HTR-8/SVneo (cell line): ENCODE measurements around the gene COLEC12.
"Not testable (repeated sequence)": the region's sequence is repeated elsewhere in the genome, so short reads cannot be mapped to it uniquely, and the experiment has no call there.

ENCODE experiments used
- DNase-seq: peaks from one replicate; pipeline ENCODE4 v3.0.0; 2011; ENCODE audit warnings: low spot score, mixed read lengths; ENCODE audit not compliant: insufficient read length
- FAIRE-seq: peaks from 2 replicates; lab custom pipeline; 2011; peaks lifted over from hg19 to GRCh38; lab: Jason Lieb, UNC

COLEC12 gene

GRCh38 chr18:305003-305501, 195.4 kb downstream of the COLEC12 start:
- DNase-seq (no peak), FAIRE-seq (no peak)

DNA sequence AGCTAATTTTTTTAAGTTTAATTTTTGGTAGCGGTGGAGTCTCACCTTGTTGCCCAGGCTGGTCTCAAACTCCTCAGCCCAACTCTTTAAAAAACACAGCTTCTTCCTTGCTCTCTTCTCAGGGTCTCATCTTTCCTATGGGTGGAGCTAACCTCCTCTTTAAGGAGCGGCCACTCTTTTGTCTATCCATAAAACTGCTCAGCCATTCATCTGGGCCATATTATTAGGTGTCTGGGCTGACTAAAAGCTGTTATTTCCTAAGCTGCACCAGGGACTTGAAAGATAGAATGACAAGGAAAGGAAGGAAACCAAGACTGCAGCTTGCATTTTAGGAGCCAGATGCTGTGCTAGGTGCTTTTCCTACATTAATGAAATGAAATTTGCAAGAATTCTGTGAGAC, 196.9 kb downstream of the COLEC12 start:
- DNase-seq (no peak), FAIRE-seq (no peak)

DNA sequence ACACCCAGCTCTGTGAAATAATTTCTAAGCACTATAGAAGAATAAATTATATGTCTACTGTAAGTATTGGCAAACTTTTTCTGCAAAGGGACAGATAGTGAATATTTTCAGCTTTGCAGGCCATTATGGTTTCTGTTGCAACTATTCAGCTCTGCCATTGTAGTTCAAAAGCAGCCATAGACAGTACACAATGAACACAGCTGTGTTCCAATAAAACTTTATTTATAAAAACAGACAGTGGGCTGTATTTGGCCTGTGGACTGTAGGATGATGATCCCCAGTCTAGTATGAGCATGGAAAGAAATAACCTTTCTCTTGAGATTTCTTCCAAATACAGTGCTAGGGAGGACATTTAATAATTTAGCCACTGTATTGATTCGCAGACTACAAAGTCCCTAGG, 197.5 kb downstream of the COLEC12 start:
- no peak for FAIRE-seq
- no peak for DNase-seq

- no peak for DNase-seq
- FAIRE-seq, result no peak
Measured at GRCh38 chr18:302097-302496, 198.4 kb downstream of the COLEC12 start.

DNA sequence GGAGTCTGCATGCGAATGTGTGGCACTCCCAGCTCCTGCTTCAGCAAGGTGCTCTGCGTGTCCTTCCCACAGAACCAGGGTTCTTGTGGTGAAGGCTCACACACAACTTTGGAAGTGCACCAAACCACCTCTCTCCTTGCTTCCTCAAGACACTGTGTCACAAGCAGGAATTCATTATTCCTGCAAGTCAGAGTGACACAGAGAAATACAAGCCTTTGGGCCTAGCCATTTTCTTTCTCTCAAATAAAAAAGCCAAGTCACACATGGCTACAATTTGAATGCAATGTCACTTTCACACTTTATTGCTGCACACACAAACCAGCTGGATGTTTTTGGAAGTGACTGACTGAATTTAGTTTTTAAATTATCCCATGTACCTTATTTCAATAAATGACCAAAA, 202.6 kb downstream of the COLEC12 start:
- no peak for DNase-seq
- no peak for FAIRE-seq

DNA sequence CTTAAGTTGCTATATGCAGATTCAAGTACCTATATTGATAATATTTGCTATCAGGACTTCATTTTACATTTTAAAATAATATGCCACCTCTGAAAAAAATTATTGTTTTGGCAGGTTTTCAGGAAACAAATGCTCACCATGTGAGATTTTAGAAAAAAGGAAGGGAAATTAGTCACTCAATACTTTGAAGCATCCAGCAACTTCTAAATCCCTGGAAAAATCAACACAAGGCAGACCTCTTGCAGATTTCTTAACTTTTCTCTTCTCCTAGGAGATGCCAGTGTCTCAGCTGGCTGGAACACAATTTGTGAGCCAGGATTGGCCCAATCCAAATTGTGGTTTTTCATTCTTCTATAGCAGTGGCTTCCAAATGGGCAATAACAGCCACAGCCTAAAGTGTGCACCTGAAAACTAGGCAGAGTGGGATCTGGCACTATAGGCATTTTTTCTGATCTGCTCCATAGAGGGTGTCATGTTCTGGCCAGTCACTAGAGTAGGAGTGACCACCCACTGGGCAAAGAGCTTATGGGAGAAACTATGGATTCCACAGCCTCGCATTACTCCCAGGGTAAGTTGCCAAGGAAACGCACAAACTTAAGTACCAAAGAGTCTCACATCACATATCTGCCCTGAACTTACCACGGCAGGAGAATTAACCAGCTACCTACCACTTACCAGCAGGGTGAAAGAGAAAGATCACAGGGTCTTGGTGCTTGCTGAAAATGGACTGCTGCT, 204.6 kb downstream of the COLEC12 start:
- no peak for DNase-seq
- no peak for FAIRE-seq

DNA sequence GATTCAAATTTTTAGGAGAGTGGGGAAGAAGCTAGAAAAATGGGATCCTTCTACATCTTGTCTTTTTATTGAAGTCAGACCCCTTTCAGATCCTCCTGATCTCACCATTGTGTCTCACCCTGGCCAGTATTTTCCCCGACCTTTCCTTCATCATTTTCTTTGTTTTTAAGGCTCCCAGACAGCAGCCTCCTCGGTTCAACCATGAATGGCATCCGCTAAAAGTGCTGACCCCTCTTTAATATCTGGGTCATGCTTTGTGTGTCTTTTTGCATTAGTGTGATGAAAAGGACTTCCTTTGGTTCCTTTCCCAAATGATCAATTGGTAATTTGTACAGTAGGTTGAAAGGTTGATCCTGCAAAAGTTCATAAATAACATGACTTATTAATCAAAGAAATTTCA, 205.9 kb downstream of the COLEC12 start:
- FAIRE-seq (no peak), DNase-seq (no peak)

DNA sequence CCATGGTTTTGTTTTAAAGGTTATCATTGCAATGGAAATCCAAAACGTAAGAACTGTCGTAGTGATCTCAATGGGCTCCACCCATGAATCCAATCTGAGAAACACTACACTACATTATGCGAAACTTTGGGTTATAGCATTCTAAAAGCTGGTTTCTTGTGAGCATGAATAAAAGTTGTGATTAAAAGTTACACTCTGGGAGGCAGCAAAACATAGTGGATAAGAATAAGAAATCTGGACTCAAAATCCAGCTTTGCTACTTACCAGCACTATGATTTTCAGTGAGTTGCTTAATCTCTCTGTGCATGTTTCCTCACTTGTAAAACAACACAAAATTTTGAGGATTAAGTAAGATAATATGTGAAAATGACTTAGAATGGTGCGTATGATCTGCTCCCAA, 207.0 kb downstream of the COLEC12 start:
- DNase-seq (no peak), FAIRE-seq (no peak)

- FAIRE-seq (no peak), DNase-seq (no peak)
Measured at GRCh38 chr18:292271-292670, 208.2 kb downstream of the COLEC12 start.

GRCh38 chr18:289970-290369, 210.5 kb downstream of the COLEC12 start:
- FAIRE-seq, DNase-seq: not testable (repeated sequence)

DNA sequence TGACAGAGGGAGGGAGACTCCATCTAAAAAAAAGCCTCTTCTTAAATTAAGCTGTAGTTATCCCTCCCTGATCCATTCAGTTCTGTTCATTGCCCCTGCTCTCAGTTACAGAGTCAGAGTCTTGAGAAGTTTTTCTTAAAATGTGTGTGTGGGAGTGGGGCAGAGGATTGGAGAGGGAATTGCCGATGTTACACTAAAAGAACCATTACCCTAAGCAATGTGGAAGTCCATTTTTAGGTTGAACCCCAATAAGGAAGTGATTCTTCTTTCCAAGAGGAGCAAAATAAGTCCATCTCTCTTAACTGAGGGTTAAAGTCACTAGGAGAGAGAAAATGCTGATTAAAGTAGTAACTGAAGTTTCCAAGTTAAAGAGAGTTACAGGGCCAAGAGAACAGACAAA, 211.5 kb downstream of the COLEC12 start:
- DNase-seq (no peak), FAIRE-seq (no peak)

GRCh38 chr18:286515-287310, 213.8 kb downstream of the COLEC12 start:
- peak; percentile 36 for DNase-seq
- no peak for FAIRE-seq

GRCh38 chr18:285817-286216, 214.7 kb downstream of the COLEC12 start:
- FAIRE-seq (no peak), DNase-seq (no peak)

GRCh38 chr18:275486-275885, 225.0 kb downstream of the COLEC12 start:
- DNase-seq, result no peak
- no peak for FAIRE-seq

GRCh38 chr18:274313-274712, 226.2 kb downstream of the COLEC12 start:
- no peak for FAIRE-seq

DNA sequence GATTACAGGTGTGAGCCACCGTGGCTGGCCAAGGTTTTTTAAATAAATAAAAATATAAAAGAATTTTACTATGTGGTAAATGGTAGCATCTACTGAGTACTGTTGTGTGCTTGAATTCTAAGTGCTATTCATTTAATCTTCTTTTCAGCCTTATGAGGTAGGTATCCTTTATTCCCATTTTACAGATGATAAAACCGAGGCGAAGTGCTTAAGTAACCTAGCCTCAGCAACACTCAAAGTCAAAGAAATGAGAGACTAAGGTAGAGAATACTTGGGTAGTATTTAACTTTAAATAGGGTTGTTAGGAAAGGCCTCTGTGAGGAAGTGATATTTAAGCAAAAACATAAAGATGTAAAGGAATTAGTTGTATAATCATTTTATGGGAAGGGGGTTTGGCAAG, 227.0 kb downstream of the COLEC12 start:
- no peak for FAIRE-seq
- no peak for DNase-seq

More at GRCh38 chr18:274313-274712, 226.2 kb downstream of the COLEC12 start:
- DNase-seq, result no peak

DNA sequence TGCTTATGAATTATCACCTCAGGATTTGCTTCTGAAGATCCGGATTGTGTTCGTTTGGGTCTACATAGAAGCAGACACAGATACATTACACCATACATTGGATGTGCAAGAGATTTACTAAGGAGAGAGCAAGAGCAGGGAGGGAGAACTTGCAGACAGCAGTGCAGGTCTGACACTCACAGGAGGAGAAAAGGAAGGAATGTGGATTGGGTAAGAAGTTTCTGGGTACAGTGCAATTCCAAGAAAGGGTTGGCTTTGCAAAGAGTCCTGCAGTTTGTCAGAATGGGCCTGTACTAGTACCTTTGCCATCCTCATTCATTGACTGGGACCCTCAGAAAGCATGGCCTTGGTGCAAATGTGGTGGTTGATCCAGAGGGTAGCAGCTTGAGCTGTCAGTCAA, 227.9 kb downstream of the COLEC12 start:
- FAIRE-seq (no peak), DNase-seq (no peak)

- FAIRE-seq, result no peak
- DNase-seq, result no peak
Measured at GRCh38 chr18:269480-270095, 230.9 kb downstream of the COLEC12 start.

DNA sequence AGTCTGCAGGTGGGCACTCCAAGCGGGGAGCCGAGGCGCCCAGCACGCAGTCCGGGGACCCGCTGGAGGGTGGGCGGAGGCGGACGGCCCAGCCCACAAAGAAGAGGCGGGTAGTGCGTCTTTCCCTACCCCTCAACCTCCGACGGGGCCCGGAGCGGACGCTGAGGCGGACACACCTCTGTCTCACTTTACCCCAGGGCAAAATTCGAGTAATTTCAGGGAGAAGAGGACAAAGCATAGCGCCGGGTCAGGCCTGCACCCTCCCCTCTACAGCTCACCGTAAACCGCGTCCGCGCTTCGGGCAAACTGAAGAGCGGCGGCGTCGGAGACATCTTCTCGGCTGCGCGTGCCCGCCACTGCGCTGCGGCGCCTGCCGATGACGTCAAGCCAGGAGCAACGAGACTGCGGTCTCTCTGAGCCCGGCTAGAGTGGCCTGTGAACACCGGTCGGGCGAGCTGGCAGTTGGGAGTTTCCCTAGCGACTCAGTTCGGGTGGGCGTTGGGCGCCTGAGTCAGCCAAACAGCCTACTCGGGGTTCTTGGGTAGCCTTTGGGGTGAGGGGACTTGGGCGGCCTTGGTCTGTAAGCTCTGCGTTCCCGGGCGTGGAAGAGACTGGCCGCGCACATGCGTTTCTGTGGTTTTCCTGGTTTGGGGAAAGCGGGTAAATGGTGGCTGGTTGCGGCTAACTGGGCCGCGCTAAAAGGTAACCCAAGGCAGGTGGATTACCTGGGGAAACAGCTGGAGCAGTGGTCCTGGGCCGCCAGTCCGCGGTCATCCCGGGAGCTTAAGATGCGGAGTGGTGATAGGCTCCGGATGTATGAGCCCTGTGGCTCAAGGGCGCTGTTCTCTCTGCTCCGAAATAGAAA, 232.6 kb downstream of the COLEC12 start, which contains the start of gene THOC1:
Gene THOC1 (minus strand): TSS at position 360 of the 865 bp plus-strand sequence. CDS start 28 bp downstream, at position 332.
- DNase-seq (peak; percentile 90), FAIRE-seq (peak; percentile 74)

DNA sequence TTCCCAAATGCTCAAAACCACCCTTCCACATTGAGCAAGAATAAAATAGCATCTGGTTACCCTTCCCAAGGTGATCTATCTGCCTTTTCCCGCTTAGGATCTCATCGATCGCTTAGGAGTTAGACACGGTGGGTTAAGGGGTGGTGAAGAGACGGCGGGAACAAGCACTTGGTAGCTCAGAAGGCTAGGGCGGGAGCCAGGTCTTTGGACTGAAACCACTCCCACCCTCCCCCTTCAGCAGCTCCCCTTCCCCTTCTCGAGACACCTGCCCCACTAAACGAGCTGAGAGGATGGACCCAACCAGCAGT, 233.2 kb downstream of the COLEC12 start:
- DNase-seq, result peak; percentile 22

More for the DNA sequence above, 233.2 kb downstream of the COLEC12 start:
- FAIRE-seq, result no peak
